ENCODE data around the gene ZNF644. TPM values are rescaled to one million over a fixed set of nuclear protein-coding genes. Genes with fewer than 3 reads are reported as not detected.
"Not testable (repeated sequence)": the region's sequence is repeated elsewhere in the genome, so short reads cannot be mapped to it uniquely, and the experiment has no call there.

ZNF644 gene
- polyA plus RNA-seq, 3 donors: 7.0 to 22.2 (median 17.6) TPM

- Mint-ChIP-seq H3K4me1 (peaks cover 1% of the 10 kb centered on the region), H3K27ac (no peak overlapping the region), H3K36me3 (no peaks in the 10 kb centered on the region), H3K9me3 (peaks cover 4 to 19% (median 11%) of the 10 kb centered on the region in 7 donors), H3K4me3 (no peak overlapping the region), H3K27me3 (ENCODE audit: low read depth in 3 of 3) (peaks cover 0 to 4% (median 2%) of the 10 kb centered on the region in 3 donors)
- intact Hi-C loops (cut with micrococcal nuclease): no loop called here
- no peak overlapping the region for H3K4me3 ChIP-seq (replicated peaks in 1 of 3; ENCODE audit: low read depth in 2 of 3, low read length in 3 of 3)
- H3K9ac ChIP-seq (ENCODE audit: insufficient read depth, low read length, poor library complexity, severe bottlenecking): no peak overlapping the region
- H2AFZ ChIP-seq (ENCODE audit: insufficient read depth, low read depth, low read length, poor library complexity, severe bottlenecking): no peak overlapping the region
- no peak for TF ChIP-seq CTCF (IDR thresholded peaks at IDR 0.05)
- no peaks in the 10 kb centered on the region for H4K20me1 ChIP-seq (ENCODE audit: insufficient read depth, low read length)
- no CpG with 5 or more reads among the region's 2 CpGs for WGBS (ENCODE audit: insufficient coverage)
- H3K36me3 ChIP-seq (replicated peaks in 1 of 2; ENCODE audit: control insufficient read depth in 1 of 2, insufficient read depth in 2 of 2, low read length in 2 of 2): no peaks in the 10 kb centered on the region
- H3K27me3 ChIP-seq (ENCODE audit: control insufficient read depth in 2 of 2, insufficient read depth in 2 of 2, low read length in 2 of 2): no peaks in the 10 kb centered on the region
- peaks cover 5 to 12% of the 10 kb centered on the region in 2 donors for H3K9me3 ChIP-seq (replicated peaks in 1 of 2; ENCODE audit: control insufficient read depth in 1 of 2, insufficient read depth in 1 of 2, low read length in 2 of 2)
- H3K4me2 ChIP-seq (replicated peaks; ENCODE audit: extremely low read depth, low read length, poor library complexity, severe bottlenecking): no peak overlapping the region
- H3K4me1 ChIP-seq (ENCODE audit: control insufficient read depth in 1 of 2, insufficient read depth in 2 of 2, low read length in 2 of 2): no peaks in the 10 kb centered on the region
- H3K27ac ChIP-seq (ENCODE audit: low read depth in 1 of 2, low read length in 2 of 2): no peak overlapping the region
- no peak for DNase-seq
- no peaks in the 10 kb centered on the region for H3K79me2 ChIP-seq (ENCODE audit: insufficient read depth, low read length)
These were observed 24.9 kb upstream of the ZNF644 start for GRCh38 chr1:91046766-91047165.

GRCh38 chr1:91045284-91045683, 23.4 kb upstream of the ZNF644 start:
- Mint-ChIP-seq H3K36me3 (no peaks in the 10 kb centered on the region), H3K4me1 (peaks cover 1% of the 10 kb centered on the region), H3K4me3 (no peak overlapping the region), H3K27me3 (ENCODE audit: low read depth in 3 of 3) (peaks cover 0 to 4% (median 2%) of the 10 kb centered on the region in 3 donors), H3K27ac (peak overlapping the region in 1 of 7 donors; percentile 24), H3K9me3 (peaks cover 11 to 27% (median 18%) of the 10 kb centered on the region in 7 donors)
- no peak overlapping the region for H3K4me2 ChIP-seq (replicated peaks; ENCODE audit: extremely low read depth, low read length, poor library complexity, severe bottlenecking)
- intact Hi-C loops (cut with micrococcal nuclease): no loop called here
- TF ChIP-seq CTCF (IDR thresholded peaks at IDR 0.05): no peak
- no peak overlapping the region for H3K9ac ChIP-seq (ENCODE audit: insufficient read depth, low read length, poor library complexity, severe bottlenecking)
- WGBS (ENCODE audit: insufficient coverage): no CpG with 5 or more reads among the region's 1 CpG
- no peak overlapping the region for H3K4me3 ChIP-seq (replicated peaks in 1 of 3; ENCODE audit: low read depth in 2 of 3, low read length in 3 of 3)
- no peaks in the 10 kb centered on the region for H3K4me1 ChIP-seq (ENCODE audit: control insufficient read depth in 1 of 2, insufficient read depth in 2 of 2, low read length in 2 of 2)
- H4K20me1 ChIP-seq (ENCODE audit: insufficient read depth, low read length): no peaks in the 10 kb centered on the region
- no peaks in the 10 kb centered on the region for H3K79me2 ChIP-seq (ENCODE audit: insufficient read depth, low read length)
- H3K36me3 ChIP-seq (replicated peaks in 1 of 2; ENCODE audit: control insufficient read depth in 1 of 2, insufficient read depth in 2 of 2, low read length in 2 of 2): no peaks in the 10 kb centered on the region
- H3K27me3 ChIP-seq (ENCODE audit: control insufficient read depth in 2 of 2, insufficient read depth in 2 of 2, low read length in 2 of 2): no peaks in the 10 kb centered on the region
- DNase-seq: no peak
- peaks cover 5 to 20% of the 10 kb centered on the region in 2 donors for H3K9me3 ChIP-seq (replicated peaks in 1 of 2; ENCODE audit: control insufficient read depth in 1 of 2, insufficient read depth in 1 of 2, low read length in 2 of 2)
- H3K27ac ChIP-seq (ENCODE audit: low read depth in 1 of 2, low read length in 2 of 2): no peak overlapping the region
- H2AFZ ChIP-seq (ENCODE audit: insufficient read depth, low read depth, low read length, poor library complexity, severe bottlenecking): no peak overlapping the region

- H3K36me3 Mint-ChIP-seq; H3K4me1 ChIP-seq (ENCODE audit: control insufficient read depth in 1 of 2, insufficient read depth in 2 of 2, low read length in 2 of 2); H3K4me2 ChIP-seq (replicated peaks; ENCODE audit: extremely low read depth, low read length, poor library complexity, severe bottlenecking); H3K4me3 Mint-ChIP-seq; H3K4me1 Mint-ChIP-seq; H3K27ac ChIP-seq (ENCODE audit: low read depth in 1 of 2, low read length in 2 of 2); H4K20me1 ChIP-seq (ENCODE audit: insufficient read depth, low read length); H3K27me3 ChIP-seq (ENCODE audit: control insufficient read depth in 2 of 2, insufficient read depth in 2 of 2, low read length in 2 of 2); H3K79me2 ChIP-seq (ENCODE audit: insufficient read depth, low read length); H3K9ac ChIP-seq (ENCODE audit: insufficient read depth, low read length, poor library complexity, severe bottlenecking); H2AFZ ChIP-seq (ENCODE audit: insufficient read depth, low read depth, low read length, poor library complexity, severe bottlenecking); H3K27ac Mint-ChIP-seq; H3K27me3 Mint-ChIP-seq (ENCODE audit: low read depth in 3 of 3); H3K36me3 ChIP-seq (replicated peaks in 1 of 2; ENCODE audit: control insufficient read depth in 1 of 2, insufficient read depth in 2 of 2, low read length in 2 of 2); H3K4me3 ChIP-seq (replicated peaks in 1 of 3; ENCODE audit: low read depth in 2 of 3, low read length in 3 of 3); intact Hi-C loops (cut with micrococcal nuclease): not testable (repeated sequence)
- peaks cover 11 to 27% (median 18%) of the 10 kb centered on the region in 7 donors for H3K9me3 Mint-ChIP-seq
- no CpG with 5 or more reads among the region's 2 CpGs for WGBS (ENCODE audit: insufficient coverage)
- peaks cover 5 to 20% of the 10 kb centered on the region in 2 donors for H3K9me3 ChIP-seq (replicated peaks in 1 of 2; ENCODE audit: control insufficient read depth in 1 of 2, insufficient read depth in 1 of 2, low read length in 2 of 2)
- peak in 1 of 3 donors; percentile 10 for DNase-seq
These were observed 22.9 kb upstream of the ZNF644 start for GRCh38 chr1:91044776-91045175.

Data from CD14-positive monocyte (primary cell).